Measurements from ENCODE around the gene TEX14. TPM values are rescaled to one million over a fixed set of nuclear protein-coding genes. Genes with fewer than 3 reads are reported as not detected.
"Not testable (repeated sequence)": the region's sequence is repeated elsewhere in the genome, so short reads cannot be mapped to it uniquely, and the experiment has no call there.

The TEX14 gene
- total RNA-seq, 3 donors from 2014 or later, result 0.16 to 0.33 (median 0.29) TPM

DNA sequence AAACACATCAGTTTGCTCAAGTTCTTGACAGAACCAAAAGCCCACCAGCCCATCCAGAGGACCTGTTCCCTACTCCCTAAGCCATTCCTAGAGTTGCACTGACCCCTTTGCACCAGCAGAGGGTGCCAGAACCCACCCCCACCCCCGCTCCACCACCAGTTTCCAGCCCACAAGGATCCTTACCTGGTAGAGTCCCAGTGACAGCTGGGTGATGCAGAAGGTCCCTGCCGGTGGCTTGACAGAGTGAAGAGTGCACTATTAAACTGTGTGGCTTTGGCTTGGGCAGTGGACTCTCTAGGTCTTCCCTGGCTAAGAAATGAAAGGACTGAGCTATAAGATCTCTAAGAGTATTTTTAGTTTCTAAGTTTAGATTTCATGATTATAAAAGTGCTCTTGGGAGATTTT is 104.1 kb downstream of the TEX14 start:
- TF ChIP-seq, protein P1, sequence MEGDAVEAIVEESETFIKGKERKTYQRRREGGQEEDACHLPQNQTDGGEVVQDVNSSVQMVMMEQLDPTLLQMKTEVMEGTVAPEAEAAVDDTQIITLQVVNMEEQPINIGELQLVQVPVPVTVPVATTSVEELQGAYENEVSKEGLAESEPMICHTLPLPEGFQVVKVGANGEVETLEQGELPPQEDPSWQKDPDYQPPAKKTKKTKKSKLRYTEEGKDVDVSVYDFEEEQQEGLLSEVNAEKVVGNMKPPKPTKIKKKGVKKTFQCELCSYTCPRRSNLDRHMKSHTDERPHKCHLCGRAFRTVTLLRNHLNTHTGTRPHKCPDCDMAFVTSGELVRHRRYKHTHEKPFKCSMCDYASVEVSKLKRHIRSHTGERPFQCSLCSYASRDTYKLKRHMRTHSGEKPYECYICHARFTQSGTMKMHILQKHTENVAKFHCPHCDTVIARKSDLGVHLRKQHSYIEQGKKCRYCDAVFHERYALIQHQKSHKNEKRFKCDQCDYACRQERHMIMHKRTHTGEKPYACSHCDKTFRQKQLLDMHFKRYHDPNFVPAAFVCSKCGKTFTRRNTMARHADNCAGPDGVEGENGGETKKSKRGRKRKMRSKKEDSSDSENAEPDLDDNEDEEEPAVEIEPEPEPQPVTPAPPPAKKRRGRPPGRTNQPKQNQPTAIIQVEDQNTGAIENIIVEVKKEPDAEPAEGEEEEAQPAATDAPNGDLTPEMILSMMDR (IDR thresholded peaks at IDR 0.05), result peak; percentile 42 to 84 (median 70)
- no peak for TF ChIP-seq POLR2AphosphoS5 (IDR thresholded peaks at IDR 0.05)
- DNase-seq (ENCODE audit: low spot score in 2 of 2), result peak in 1 of 2 donors; percentile 61
- intact Hi-C loops (cut with DNase I; ENCODE audit: low total_unique reads), result no loop called here

DNA sequence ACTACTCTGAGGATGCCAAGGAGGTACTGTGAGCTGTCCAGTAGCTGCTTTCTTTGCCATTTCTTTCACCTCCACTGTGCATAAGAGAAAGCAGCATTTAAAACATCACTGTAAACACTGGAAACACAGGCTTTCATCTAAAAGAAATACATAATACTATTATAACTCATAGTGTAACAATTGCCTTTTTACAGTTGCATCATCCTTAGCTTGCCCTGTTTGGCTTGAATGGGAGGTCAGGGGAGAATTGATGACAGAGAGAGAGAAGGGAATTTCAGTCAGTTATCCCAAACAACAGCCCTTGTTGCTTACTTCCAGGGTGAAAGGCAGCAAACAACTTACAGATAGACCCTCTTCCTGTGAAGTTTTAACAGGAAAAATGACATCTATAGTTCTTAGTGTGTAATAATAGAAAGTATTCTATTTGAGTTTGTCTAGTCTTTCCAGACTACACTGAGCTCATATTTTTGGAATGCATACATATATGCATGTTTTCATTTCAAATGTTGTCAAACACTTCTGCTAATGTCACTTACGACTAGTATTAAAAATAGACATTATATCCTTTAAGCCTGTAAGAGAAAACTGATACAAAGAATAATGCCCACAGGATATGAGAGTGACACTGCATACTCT is 105.7 kb downstream of the TEX14 start:
- Histone ChIP-seq H3K36me3 (no peaks in the 10 kb centered on the region), H3K27ac (no peak overlapping the region), H3K9me3 (no peaks in the 10 kb centered on the region), H3K4me1 (no peaks in the 10 kb centered on the region), H3K27me3 (no peaks in the 10 kb centered on the region), H3K4me3 (no peak overlapping the region)
- TF ChIP-seq, protein P1 (IDR thresholded peaks at IDR 0.05), result no peak
- TF ChIP-seq POLR2AphosphoS5 (IDR thresholded peaks at IDR 0.05) (no peak), POLR2A (IDR thresholded peaks at IDR 0.05) (no peak)
- no peak for DNase-seq (ENCODE audit: low spot score in 2 of 2)
- intact Hi-C loops (cut with DNase I; ENCODE audit: low total_unique reads), result no loop called here

More for the DNA sequence above, 104.1 kb downstream of the TEX14 start:
- Histone ChIP-seq H3K36me3 (no peaks in the 10 kb centered on the region), H3K27me3 (no peaks in the 10 kb centered on the region), H3K27ac (no peak overlapping the region), H3K4me1 (no peaks in the 10 kb centered on the region), H3K4me3 (no peak overlapping the region), H3K9me3 (no peaks in the 10 kb centered on the region)

DNA sequence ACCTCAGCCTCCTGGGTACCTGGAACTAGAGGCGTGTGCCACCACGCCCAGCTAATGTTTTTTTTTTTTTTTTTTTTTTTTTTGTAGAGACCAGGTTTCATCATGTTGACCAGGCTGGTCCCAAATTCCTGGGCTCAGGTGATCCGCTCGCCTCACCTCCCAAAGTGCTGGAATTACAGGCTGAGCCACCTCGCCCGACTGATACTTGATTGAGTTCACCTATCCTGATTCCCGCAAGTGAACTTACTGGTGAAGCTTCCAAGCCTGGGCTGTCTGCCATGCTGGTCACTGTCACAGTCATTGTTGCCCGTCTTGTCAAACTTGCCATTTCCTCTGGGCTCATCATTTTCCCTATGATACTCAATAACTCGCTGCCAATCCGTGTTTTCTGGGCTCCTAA is 106.3 kb downstream of the TEX14 start:
- TF ChIP-seq, protein P1 (IDR thresholded peaks at IDR 0.05), result no peak
- TF ChIP-seq POLR2A (IDR thresholded peaks at IDR 0.05) (no peak), POLR2AphosphoS5 (IDR thresholded peaks at IDR 0.05) (no peak)
- no peak overlapping the region for H3K4me3 ChIP-seq
- no peaks in the 10 kb centered on the region for H3K36me3 ChIP-seq
- intact Hi-C loops (cut with DNase I; ENCODE audit: low total_unique reads), result no loop called here
- no peaks in the 10 kb centered on the region for H3K9me3 ChIP-seq
- DNase-seq (ENCODE audit: low spot score in 2 of 2), result no peak
- no peaks in the 10 kb centered on the region for H3K27me3 ChIP-seq
- H3K27ac ChIP-seq, result no peak overlapping the region
- no peaks in the 10 kb centered on the region for H3K4me1 ChIP-seq

DNA sequence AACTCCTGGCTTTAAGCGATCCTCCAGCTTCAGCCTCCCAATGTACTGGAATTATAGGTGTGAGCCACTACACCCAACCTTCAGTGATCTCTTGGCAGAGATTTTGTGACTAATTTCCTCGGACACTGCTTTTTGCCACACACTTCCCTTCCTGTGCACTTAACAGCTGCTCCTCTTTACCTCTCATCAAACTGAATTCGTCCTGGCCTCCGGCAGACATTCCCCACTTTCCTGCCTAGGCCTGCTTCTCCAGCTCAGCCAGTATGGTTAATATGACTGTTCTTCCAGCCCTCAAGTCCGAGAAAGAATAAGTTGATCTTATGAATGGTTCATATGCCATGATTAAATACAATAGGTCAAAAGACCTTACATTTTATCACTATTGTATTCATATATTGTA is 108.4 kb downstream of the TEX14 start:
- intact Hi-C loops (cut with DNase I; ENCODE audit: low total_unique reads), result no loop called here
- no peak overlapping the region for H3K4me3 ChIP-seq
- TF ChIP-seq POLR2AphosphoS5 (IDR thresholded peaks at IDR 0.05) (no peak), POLR2A (IDR thresholded peaks at IDR 0.05) (no peak)
- TF ChIP-seq, protein P1 (IDR thresholded peaks at IDR 0.05), result no peak
- H3K27me3 ChIP-seq, result no peaks in the 10 kb centered on the region
- no peak overlapping the region for H3K27ac ChIP-seq
- DNase-seq (ENCODE audit: low spot score in 2 of 2), result no peak
- no peaks in the 10 kb centered on the region for H3K4me1 ChIP-seq
- H3K9me3 ChIP-seq, result no peaks in the 10 kb centered on the region
- no peaks in the 10 kb centered on the region for H3K36me3 ChIP-seq

DNA sequence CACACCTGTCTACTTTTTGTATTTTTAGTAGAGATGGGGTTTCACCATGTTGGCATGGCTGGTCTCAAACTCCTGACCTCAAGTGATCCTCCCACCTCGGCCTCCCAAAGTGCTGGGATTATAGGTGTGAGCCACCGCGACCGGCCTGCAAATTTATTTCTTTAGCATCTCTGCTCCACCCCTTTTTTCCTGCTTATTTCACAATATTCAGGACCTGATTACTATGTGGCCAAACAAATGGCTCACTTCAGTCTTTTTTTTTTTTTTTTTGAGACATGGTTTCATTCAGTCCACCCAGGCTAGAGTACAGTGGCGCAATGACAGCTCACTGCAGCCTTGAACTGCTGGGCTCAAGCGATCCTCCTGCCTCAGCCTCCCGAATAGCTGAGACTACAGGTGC is 109.1 kb downstream of the TEX14 start:
- DNase-seq (ENCODE audit: low spot score in 2 of 2); H3K36me3 ChIP-seq; intact Hi-C loops (cut with DNase I; ENCODE audit: low total_unique reads); H3K4me1 ChIP-seq; H3K4me3 ChIP-seq; H3K9me3 ChIP-seq; H3K27ac ChIP-seq; H3K27me3 ChIP-seq: not testable (repeated sequence)

DNA sequence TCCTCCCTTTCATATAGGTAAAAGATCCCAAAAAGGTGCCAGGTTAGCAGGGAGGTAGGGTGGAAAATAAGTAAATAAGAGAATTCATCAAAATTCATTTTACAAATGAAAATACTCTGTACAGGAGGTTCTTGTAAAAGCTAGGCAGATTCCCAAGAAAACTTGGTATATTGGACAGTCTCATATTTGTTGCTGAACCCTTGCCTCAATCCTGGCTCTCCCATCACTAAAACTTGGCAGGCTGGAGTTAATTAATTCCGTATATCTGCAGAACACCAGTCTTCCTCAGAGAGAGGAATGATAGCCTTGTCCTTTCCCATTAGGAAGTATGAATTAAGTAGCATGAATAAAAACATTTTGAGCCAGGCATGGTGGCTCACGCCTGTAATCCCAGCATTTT is 111.2 kb downstream of the TEX14 start:
- Histone ChIP-seq H3K36me3 (no peaks in the 10 kb centered on the region), H3K9me3 (no peaks in the 10 kb centered on the region), H3K4me1 (no peaks in the 10 kb centered on the region), H3K4me3 (no peak overlapping the region), H3K27me3 (no peaks in the 10 kb centered on the region), H3K27ac (no peak overlapping the region)
- TF ChIP-seq POLR2A (IDR thresholded peaks at IDR 0.05) (no peak), POLR2AphosphoS5 (IDR thresholded peaks at IDR 0.05) (no peak)
- TF ChIP-seq, protein P1 (IDR thresholded peaks at IDR 0.05), result no peak
- intact Hi-C loops (cut with DNase I; ENCODE audit: low total_unique reads), result no loop called here
- DNase-seq (ENCODE audit: low spot score in 2 of 2), result no peak

Measured in breast epithelium (tissue), 4 donors.